Sigmoid colon (tissue), 7 donors: ENCODE measurements around the gene CLPX. TPM values are rescaled to one million over a fixed set of nuclear protein-coding genes. Genes with fewer than 3 reads are reported as not detected.
A peak's percentile ranks its signal among the peaks of the same experiment; 100 is the strongest.

ENCODE experiments used
- DNase-seq: peaks from one replicate; pipeline ENCODE4 v3.0.0-alpha.2; 2019
- H3K27ac ChIP-seq, 4 donors: fragments of 200-600 bp; sonication (generic); one replicate each; pipeline ENCODE4 v1.5.1; 2016 to 2019; ENCODE audit warnings: mild to moderate bottlenecking in 1 of 4
- H3K27me3 ChIP-seq, 3 donors: fragments of 200-600 bp; sonication (generic); one replicate each; pipeline ENCODE4 v1.5.1; 2019; ENCODE audit warnings: mild to moderate bottlenecking in 1 of 3
- H3K36me3 ChIP-seq, 4 donors: fragments of 200-600 bp; sonication (generic); one replicate each; pipeline ENCODE4 v1.5.1; 2016 to 2019
- H3K4me1 ChIP-seq, 4 donors: fragments of 200-600 bp; sonication (generic); one replicate each; pipeline ENCODE4 v1.5.1; 2017 to 2019
- H3K4me3 ChIP-seq, 4 donors: fragments of 200-600 bp; sonication (generic); one replicate each; pipeline ENCODE4 v1.5.1; 2017 to 2019; ENCODE audit warnings: mild to moderate bottlenecking in 2 of 4, moderate library complexity in 1 of 4
- H3K9me3 ChIP-seq, 4 donors: fragments of 200-600 bp in 3 of 4; sonication (generic) in 3 of 4; one replicate each; pipeline versions ENCODE4 v1.5.1 to v1.6.1; 2013 to 2019
- EP300 ChIP-seq, 4 donors: sonication (generic); formaldehyde crosslinking; IDR thresholded peaks; one replicate each; pipeline ENCODE4 v1.6.1; 2017; ENCODE audit warnings: antibody characterized with exemption in 4 of 4
- POLR2A ChIP-seq, 2 donors: fragments of 450-650 bp; IDR thresholded peaks; one replicate each; pipeline ENCODE4 v1.6.1; 2016; ENCODE audit warnings: antibody characterized with exemption in 2 of 2, mild to moderate bottlenecking in 2 of 2, moderate library complexity in 2 of 2
- POLR2AphosphoS5 ChIP-seq, 4 donors: sonication (generic); formaldehyde crosslinking; IDR thresholded peaks; one replicate each; pipeline ENCODE4 v1.6.1; 2017; ENCODE audit warnings: antibody characterized with exemption in 4 of 4
- WGBS, 2 donors: extraction: QIAGEN DNeasy Blood & Tissue Kit; methylation state at CpG; one replicate each; pipeline ENCODE4 v1.1.7; 2013; 5-methylcytosine and 5-hydroxymethylcytosine counted together
- intact Hi-C: fragments of 100-400 bp; cut with DNase I; formaldehyde crosslinking; loops from one replicate; pipeline ENCODE4 v1.15.1; 2023
- polyA plus RNA-seq, 3 donors: library from polyadenylated mRNA; stranded (reverse); fragments of 200-250 nt; gene quantifications; one replicate each; pipeline ENCODE4 v1.2.3, GENCODE V29; 2013
- total RNA-seq, 4 donors: library from RNA; depleted of rRNA; stranded (reverse); fragments of >200 nt; gene quantifications; one replicate each; pipeline ENCODE4 v1.1.0, GENCODE V29; 2016
- TF ChIP-seq, protein P1 (sequence below), 4 experiments: fragments of 450-650 bp in 3 of 4; fragments of 200-600 bp in 1 of 4; IDR thresholded peaks; one replicate each; pipeline ENCODE4 v1.5.1; 2016 to 2019; ENCODE audit warnings: antibody characterized with exemption in 4 of 4, mild to moderate bottlenecking in 3 of 4, moderate library complexity in 2 of 4
- donor health status: healthy with polysubstance abuse.
- donor health status: Bipolar disorder and iron deficiency.
- donor health status: healthy.

The CLPX gene
- total and polyA plus RNA-seq, 7 donors = 16.4 to 71.4 (median 39.9) TPM

GRCh38 chr15:65208647-65209046 is 23.5 kb upstream of the CLPX start:
- peak; percentile 34 for DNase-seq
- intact Hi-C loops = no loop called here
- peaks cover 0 to 41% (median 32%) of the 10 kb centered on the region in 4 donors for H3K4me1 ChIP-seq

DNA sequence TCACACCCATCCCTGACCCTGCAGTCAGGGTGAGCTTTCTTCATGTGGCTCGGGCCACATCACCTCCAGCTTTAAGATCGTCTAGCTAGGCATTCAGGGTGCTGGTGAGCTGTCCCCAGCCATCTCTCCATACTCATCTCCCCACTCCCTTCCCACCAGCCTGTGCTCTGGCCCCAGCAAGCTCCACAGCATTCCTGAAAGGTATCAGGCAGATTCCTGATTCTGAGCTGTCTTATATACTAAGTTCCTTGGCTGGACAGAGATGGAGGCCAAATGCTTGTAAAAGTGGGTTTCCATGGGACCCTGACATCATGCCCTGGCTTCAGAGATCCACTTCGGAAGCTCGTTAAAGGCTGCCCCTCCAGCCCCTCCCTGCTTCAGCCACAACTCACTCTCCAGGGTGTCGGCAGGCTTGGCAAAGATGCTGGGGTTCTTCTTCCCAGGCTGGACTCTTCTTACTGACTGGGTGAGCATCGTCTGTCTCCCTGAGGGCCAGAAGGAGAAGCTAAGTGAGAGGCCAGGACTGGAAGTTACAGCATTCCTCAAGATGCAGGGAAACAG is 22.2 kb upstream of the CLPX start:
- TF ChIP-seq POLR2AphosphoS5 (IDR thresholded peaks at IDR 0.05) (no peak), POLR2A (IDR thresholded peaks at IDR 0.05) (no peak), EP300 (IDR thresholded peaks at IDR 0.05) (no peak)
- TF ChIP-seq, protein P1, sequence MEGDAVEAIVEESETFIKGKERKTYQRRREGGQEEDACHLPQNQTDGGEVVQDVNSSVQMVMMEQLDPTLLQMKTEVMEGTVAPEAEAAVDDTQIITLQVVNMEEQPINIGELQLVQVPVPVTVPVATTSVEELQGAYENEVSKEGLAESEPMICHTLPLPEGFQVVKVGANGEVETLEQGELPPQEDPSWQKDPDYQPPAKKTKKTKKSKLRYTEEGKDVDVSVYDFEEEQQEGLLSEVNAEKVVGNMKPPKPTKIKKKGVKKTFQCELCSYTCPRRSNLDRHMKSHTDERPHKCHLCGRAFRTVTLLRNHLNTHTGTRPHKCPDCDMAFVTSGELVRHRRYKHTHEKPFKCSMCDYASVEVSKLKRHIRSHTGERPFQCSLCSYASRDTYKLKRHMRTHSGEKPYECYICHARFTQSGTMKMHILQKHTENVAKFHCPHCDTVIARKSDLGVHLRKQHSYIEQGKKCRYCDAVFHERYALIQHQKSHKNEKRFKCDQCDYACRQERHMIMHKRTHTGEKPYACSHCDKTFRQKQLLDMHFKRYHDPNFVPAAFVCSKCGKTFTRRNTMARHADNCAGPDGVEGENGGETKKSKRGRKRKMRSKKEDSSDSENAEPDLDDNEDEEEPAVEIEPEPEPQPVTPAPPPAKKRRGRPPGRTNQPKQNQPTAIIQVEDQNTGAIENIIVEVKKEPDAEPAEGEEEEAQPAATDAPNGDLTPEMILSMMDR (IDR thresholded peaks at IDR 0.05) = no peak
- Histone ChIP-seq H3K27ac (peak overlapping the region in 2 of 4 donors; percentile 20 to 46), H3K4me1 (peaks cover 0 to 41% (median 32%) of the 10 kb centered on the region in 4 donors), H3K36me3 (no peaks in the 10 kb centered on the region), H3K4me3 (no peak overlapping the region), H3K9me3 (no peaks in the 10 kb centered on the region), H3K27me3 (no peaks in the 10 kb centered on the region)
- WGBS, 2 donors = 75 to 78% methylated on average over 6 of the region's 6 CpGs
- peak; percentile 36 for DNase-seq
- intact Hi-C loops = no loop called here

More at GRCh38 chr15:65208647-65209046, 23.5 kb upstream of the CLPX start:
- Histone ChIP-seq H3K9me3 (no peaks in the 10 kb centered on the region), H3K27me3 (no peaks in the 10 kb centered on the region), H3K4me3 (no peak overlapping the region), H3K27ac (no peak overlapping the region), H3K36me3 (no peaks in the 10 kb centered on the region)
- no peak for TF ChIP-seq POLR2AphosphoS5 (IDR thresholded peaks at IDR 0.05)
- no peak for TF ChIP-seq EP300 (IDR thresholded peaks at IDR 0.05)
- TF ChIP-seq, protein P1 (IDR thresholded peaks at IDR 0.05) = no peak
- TF ChIP-seq POLR2A (IDR thresholded peaks at IDR 0.05) = no peak
- 92 to 99% methylated on average over 2 of the region's 2 CpGs for WGBS, 2 donors

DNA sequence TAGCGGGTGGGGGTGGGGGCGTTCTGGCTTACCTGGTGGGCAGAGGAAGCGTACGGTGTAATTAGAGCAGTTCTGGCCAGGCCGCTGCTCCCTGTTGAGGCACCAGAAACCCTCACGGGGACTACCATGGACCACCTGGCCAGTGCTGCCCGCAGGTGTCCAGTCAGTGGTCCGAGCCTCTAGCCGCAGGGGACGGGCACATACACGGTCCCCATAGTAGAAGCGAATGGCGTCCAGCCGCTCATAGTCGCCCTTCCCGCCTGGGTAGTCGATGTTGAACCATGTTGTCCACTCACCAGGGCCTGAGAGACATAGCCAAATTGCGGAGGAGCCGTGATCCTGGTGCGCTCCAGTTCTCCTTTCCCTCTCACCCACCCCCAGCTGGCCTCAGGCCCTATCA is 21.6 kb upstream of the CLPX start:
- Histone ChIP-seq H3K27ac (peak overlapping the region in 2 of 4 donors; percentile 20 to 46), H3K27me3 (no peaks in the 10 kb centered on the region), H3K4me1 (peaks cover 0 to 36% (median 28%) of the 10 kb centered on the region in 4 donors), H3K4me3 (no peak overlapping the region), H3K9me3 (no peaks in the 10 kb centered on the region), H3K36me3 (no peaks in the 10 kb centered on the region)
- intact Hi-C loops = no loop called here
- WGBS, 2 donors = 95 to 97% methylated on average over 20 of the region's 20 CpGs
- no peak for TF ChIP-seq POLR2A (IDR thresholded peaks at IDR 0.05)
- no peak for DNase-seq

GRCh38 chr15:65204931-65205660 is 20.0 kb upstream of the CLPX start:
- Histone ChIP-seq H3K27me3 (no peaks in the 10 kb centered on the region), H3K36me3 (no peaks in the 10 kb centered on the region), H3K27ac (no peak overlapping the region), H3K4me1 (peaks cover 0 to 21% (median 17%) of the 10 kb centered on the region in 4 donors), H3K9me3 (no peaks in the 10 kb centered on the region), H3K4me3 (no peak overlapping the region)
- TF ChIP-seq, protein P1 (IDR thresholded peaks at IDR 0.05) = no peak
- peak; percentile 53 for DNase-seq
- intact Hi-C loops = no loop called here
- 92 to 94% methylated on average over 12 of the region's 12 CpGs for WGBS, 2 donors

DNA sequence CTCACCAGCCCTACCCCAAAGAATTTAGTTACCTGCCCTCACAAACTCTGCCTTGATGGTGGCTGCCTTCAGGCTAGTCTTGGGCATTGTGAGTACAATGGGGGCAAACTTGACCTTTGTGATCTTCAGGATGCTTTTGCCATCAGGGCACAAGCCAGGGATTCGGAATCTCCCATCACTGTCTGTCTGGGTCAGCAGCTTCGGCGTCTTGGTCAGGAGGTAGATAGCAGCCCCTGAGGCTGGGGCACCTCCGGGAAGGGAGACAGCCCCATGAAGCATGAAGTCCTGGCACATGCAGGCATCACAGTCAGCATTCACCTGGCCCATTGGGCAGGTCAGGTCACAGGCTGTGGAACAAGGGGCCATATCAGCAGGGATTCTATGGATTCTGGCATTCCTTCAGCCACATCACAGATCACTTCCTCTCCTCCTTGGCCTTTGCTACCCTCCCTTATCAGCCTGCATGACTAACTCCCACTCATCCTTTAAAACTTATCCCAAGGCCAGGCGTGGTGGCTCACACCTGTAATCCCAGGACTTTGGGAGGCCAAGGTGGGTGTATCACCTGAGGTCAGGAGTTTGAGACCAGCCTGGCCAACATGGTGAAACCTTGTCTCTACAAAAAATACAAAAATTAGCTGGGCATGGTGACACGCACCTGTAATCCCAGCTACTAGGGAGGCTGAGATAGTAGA is 19.2 kb upstream of the CLPX start:
- 92 to 93% methylated on average over 6 of the region's 6 CpGs for WGBS, 2 donors
- H3K4me1 ChIP-seq = peaks cover 0 to 20% (median 17%) of the 10 kb centered on the region in 4 donors
- TF ChIP-seq POLR2AphosphoS5 (IDR thresholded peaks at IDR 0.05) (no peak), EP300 (IDR thresholded peaks at IDR 0.05) (no peak), POLR2A (IDR thresholded peaks at IDR 0.05) (no peak)
- TF ChIP-seq, protein P1 (IDR thresholded peaks at IDR 0.05) = no peak
- H3K4me3 ChIP-seq = no peak overlapping the region
- H3K9me3 ChIP-seq = no peaks in the 10 kb centered on the region
- H3K36me3 ChIP-seq = no peaks in the 10 kb centered on the region
- peak; percentile 40 for DNase-seq
- intact Hi-C loops = no loop called here
- H3K27ac ChIP-seq = no peak overlapping the region
- H3K27me3 ChIP-seq = no peaks in the 10 kb centered on the region
